ENCODE measurements around the gene DCLRE1B. TPM values are rescaled to one million over a fixed set of nuclear protein-coding genes. Genes with fewer than 3 reads are reported as not detected.

The DCLRE1B gene
- polyA plus RNA-seq, 1 donor from 2014 or later: 7.3 TPM

DNA sequence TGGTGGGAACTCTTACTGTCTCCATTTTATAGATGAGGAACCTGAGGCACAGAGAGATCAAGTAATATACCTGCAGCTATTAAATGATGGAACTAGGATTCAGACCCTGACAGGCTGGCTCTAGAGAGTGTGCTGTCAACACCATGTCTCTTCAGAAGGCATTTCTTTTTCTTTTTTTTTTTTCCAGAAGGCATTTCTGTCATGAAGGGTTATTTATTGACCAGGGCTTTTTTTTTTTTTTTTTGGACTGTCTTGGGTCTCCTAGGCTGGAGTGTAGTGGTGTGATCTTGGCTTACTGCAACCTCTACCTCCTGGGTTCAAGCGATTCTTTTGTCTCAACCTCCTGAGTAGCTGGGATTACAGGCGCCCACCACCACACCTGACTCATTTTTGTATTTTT, 46.6 kb downstream of the DCLRE1B start:
- no peak overlapping the region for H3K9ac ChIP-seq (ENCODE audit: low read length)
- no peaks in the 10 kb centered on the region for H4K20me1 ChIP-seq (ENCODE audit: insufficient read depth)
- peaks cover 4% of the 10 kb centered on the region for H3K36me3 ChIP-seq (ENCODE audit: insufficient read depth, low read length)
- no peaks in the 10 kb centered on the region for H3F3A ChIP-seq (ENCODE audit: insufficient read depth, low read length, poor library complexity, severe bottlenecking)
- no peaks in the 10 kb centered on the region for H3K9me2 ChIP-seq (ENCODE audit: insufficient read depth, low read length)
- no peak overlapping the region for H3K27ac ChIP-seq (ENCODE audit: low read length)
- no peak for TF ChIP-seq SMC3 (conservative IDR thresholded peaks at IDR 0.05; ENCODE audit: poor library complexity)
- TF ChIP-seq, protein P1, sequence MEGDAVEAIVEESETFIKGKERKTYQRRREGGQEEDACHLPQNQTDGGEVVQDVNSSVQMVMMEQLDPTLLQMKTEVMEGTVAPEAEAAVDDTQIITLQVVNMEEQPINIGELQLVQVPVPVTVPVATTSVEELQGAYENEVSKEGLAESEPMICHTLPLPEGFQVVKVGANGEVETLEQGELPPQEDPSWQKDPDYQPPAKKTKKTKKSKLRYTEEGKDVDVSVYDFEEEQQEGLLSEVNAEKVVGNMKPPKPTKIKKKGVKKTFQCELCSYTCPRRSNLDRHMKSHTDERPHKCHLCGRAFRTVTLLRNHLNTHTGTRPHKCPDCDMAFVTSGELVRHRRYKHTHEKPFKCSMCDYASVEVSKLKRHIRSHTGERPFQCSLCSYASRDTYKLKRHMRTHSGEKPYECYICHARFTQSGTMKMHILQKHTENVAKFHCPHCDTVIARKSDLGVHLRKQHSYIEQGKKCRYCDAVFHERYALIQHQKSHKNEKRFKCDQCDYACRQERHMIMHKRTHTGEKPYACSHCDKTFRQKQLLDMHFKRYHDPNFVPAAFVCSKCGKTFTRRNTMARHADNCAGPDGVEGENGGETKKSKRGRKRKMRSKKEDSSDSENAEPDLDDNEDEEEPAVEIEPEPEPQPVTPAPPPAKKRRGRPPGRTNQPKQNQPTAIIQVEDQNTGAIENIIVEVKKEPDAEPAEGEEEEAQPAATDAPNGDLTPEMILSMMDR (IDR thresholded peaks at IDR 0.05; ENCODE audit: poor library complexity, severe bottlenecking): no peak
- TF ChIP-seq MXI1 (conservative IDR thresholded peaks at IDR 0.05; ENCODE audit: poor library complexity, severe bottlenecking): no peak
- no peak for TF ChIP-seq POLR2AphosphoS5 (IDR thresholded peaks at IDR 0.05)
- TF ChIP-seq REST (IDR thresholded peaks at IDR 0.05; ENCODE audit: borderline replicate concordance): no peak
- TF ChIP-seq EP300 (conservative IDR thresholded peaks at IDR 0.05; ENCODE audit: poor library complexity, severe bottlenecking): no peak
- H3K4me3 ChIP-seq (ENCODE audit: low read length): no peak overlapping the region
- no peaks in the 10 kb centered on the region for H3K27me3 ChIP-seq (ENCODE audit: insufficient read depth, low read depth, low read length)
- no peak overlapping the region for H2AFZ ChIP-seq (ENCODE audit: low read depth, low read length)
- H3K4me2 ChIP-seq (ENCODE audit: low read length): no peak overlapping the region
- no peaks in the 10 kb centered on the region for H3K9me3 ChIP-seq (ENCODE audit: low read length)
- no peaks in the 10 kb centered on the region for H3K79me2 ChIP-seq (replicated peaks; ENCODE audit: insufficient read depth, low read length)

DNA sequence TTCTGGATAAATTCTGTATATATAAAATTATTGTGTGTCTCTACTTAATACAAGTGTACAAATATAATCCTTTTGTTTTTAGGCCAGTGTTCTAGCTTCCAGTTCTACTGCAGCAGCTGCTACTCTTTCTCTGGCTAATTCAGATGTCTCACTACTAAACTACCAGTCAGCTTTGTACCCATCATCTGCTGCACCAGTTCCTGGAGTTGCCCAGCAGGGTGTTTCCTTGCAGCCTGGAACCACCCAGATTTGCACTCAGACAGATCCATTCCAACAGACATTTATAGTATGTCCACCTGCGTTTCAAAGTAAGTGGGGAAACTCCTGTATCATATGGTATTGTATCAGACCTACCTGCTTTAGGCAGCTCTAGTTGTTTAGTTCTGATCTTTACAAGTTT, 52.9 kb downstream of the DCLRE1B start:
- Histone ChIP-seq H3K4me2 (ENCODE audit: low read length) (no peak overlapping the region), H3K27me3 (ENCODE audit: insufficient read depth, low read depth, low read length) (no peaks in the 10 kb centered on the region), H4K20me1 (ENCODE audit: insufficient read depth) (no peaks in the 10 kb centered on the region), H3K79me2 (replicated peaks; ENCODE audit: insufficient read depth, low read length) (no peaks in the 10 kb centered on the region), H3K4me3 (ENCODE audit: low read length) (no peak overlapping the region), H2AFZ (ENCODE audit: low read depth, low read length) (no peak overlapping the region), H3K36me3 (ENCODE audit: insufficient read depth, low read length) (peaks cover 4% of the 10 kb centered on the region), H3K9me2 (ENCODE audit: insufficient read depth, low read length) (no peaks in the 10 kb centered on the region), H3F3A (ENCODE audit: insufficient read depth, low read length, poor library complexity, severe bottlenecking) (no peaks in the 10 kb centered on the region), H3K9ac (ENCODE audit: low read length) (no peak overlapping the region), H3K9me3 (ENCODE audit: low read length) (no peaks in the 10 kb centered on the region), H3K27ac (ENCODE audit: low read length) (no peak overlapping the region)
- TF ChIP-seq REST (IDR thresholded peaks at IDR 0.05; ENCODE audit: borderline replicate concordance) (no peak), MXI1 (conservative IDR thresholded peaks at IDR 0.05; ENCODE audit: poor library complexity, severe bottlenecking) (no peak), EZH2 (IDR thresholded peaks at IDR 0.05; ENCODE audit: borderline replicate concordance, insufficient read depth, low read length, poor library complexity, severe bottlenecking) (no peak), POLR2AphosphoS5 (IDR thresholded peaks at IDR 0.05) (no peak), EP300 (conservative IDR thresholded peaks at IDR 0.05; ENCODE audit: poor library complexity, severe bottlenecking) (no peak), RAD21 (conservative IDR thresholded peaks at IDR 0.05) (no peak), SMC3 (conservative IDR thresholded peaks at IDR 0.05; ENCODE audit: poor library complexity) (no peak), TAF1 (IDR thresholded peaks at IDR 0.05; ENCODE audit: low read depth) (no peak)
- TF ChIP-seq, protein P1 (IDR thresholded peaks at IDR 0.05; ENCODE audit: poor library complexity, severe bottlenecking): no peak
